Neural progenitor cell (in vitro differentiated cells): ENCODE data around the gene FREM1. TPM values are rescaled to one million over a fixed set of nuclear protein-coding genes. Genes with fewer than 3 reads are reported as not detected.

Experiments used
- DNase-seq: peaks from one replicate; pipeline ENCODE4 v3.0.0-alpha.2; 2016; ENCODE audit warnings: low spot score
- H2AFZ ChIP-seq: fragments of 200-600 bp; sonication (generic); replicated peaks from 2 replicates; pipeline ENCODE4 v1.6.1; 2016; ENCODE audit warnings: antibody characterized with exemption
- H3F3A ChIP-seq: fragments of 200-600 bp; sonication (generic); 2 replicates; pipeline ENCODE4 v1.6.1; 2016; ENCODE audit warnings: antibody characterized with exemption, low read depth
- H3K27ac ChIP-seq: fragments of 200-600 bp; sonication (generic); 2 replicates; pipeline ENCODE4 v1.5.1; 2016; ENCODE audit warnings: mild to moderate bottlenecking
- H3K27me3 ChIP-seq: fragments of 200-600 bp; sonication (generic); 2 replicates; pipeline ENCODE4 v1.6.1; 2016; ENCODE audit warnings: mild to moderate bottlenecking, moderate library complexity
- H3K36me3 ChIP-seq: fragments of 200-600 bp; sonication (generic); 2 replicates; pipeline ENCODE4 v1.5.1; 2016
- H3K4me1 ChIP-seq: fragments of 200-600 bp; sonication (generic); 2 replicates; pipeline ENCODE4 v1.6.1; 2016; ENCODE audit warnings: mixed run types
- H3K4me2 ChIP-seq: fragments of 200-600 bp; sonication (generic); 2 replicates; pipeline ENCODE4 v1.6.1; 2016
- H3K4me3 ChIP-seq: fragments of 200-600 bp; sonication (generic); 2 replicates; pipeline ENCODE4 v1.5.1; 2016
- H3K79me2 ChIP-seq: fragments of 200-600 bp; sonication (generic); 2 replicates; pipeline ENCODE4 v1.6.1; 2016; ENCODE audit warnings: low read depth
- H3K9ac ChIP-seq: fragments of 200-600 bp; sonication (generic); 2 replicates; pipeline ENCODE4 v1.6.1; 2016
- H3K9me3 ChIP-seq: fragments of 200-600 bp; sonication (generic); 2 replicates; pipeline ENCODE4 v1.5.1; 2016; ENCODE audit warnings: low read depth
- H4K20me1 ChIP-seq: fragments of 200-600 bp; sonication (generic); 2 replicates; pipeline ENCODE4 v1.6.1; 2016; ENCODE audit warnings: low read depth
- H3K27ac Mint-ChIP-seq: 3 replicates; pipeline ENCODE4 v1.8.0; 2021; ENCODE audit warnings: mixed read lengths
- H3K27me3 Mint-ChIP-seq: 2 replicates; pipeline ENCODE4 v1.8.0; 2022; ENCODE audit warnings: low read depth, mild to moderate bottlenecking, inconsistent platforms, moderate library complexity, mixed read lengths; ENCODE audit not compliant: insufficient read depth
- H3K36me3 Mint-ChIP-seq: 3 replicates; pipeline ENCODE4 v1.8.0; 2021; ENCODE audit warnings: mixed read lengths
- H3K4me1 Mint-ChIP-seq: 3 replicates; pipeline ENCODE4 v1.8.0; 2021; ENCODE audit warnings: mixed read lengths
- H3K4me3 Mint-ChIP-seq: 3 replicates; pipeline ENCODE4 v1.8.0; 2021; ENCODE audit warnings: mild to moderate bottlenecking, moderate library complexity, mixed read lengths
- H3K9me3 Mint-ChIP-seq: 3 replicates; pipeline ENCODE4 v1.8.0; 2020; ENCODE audit warnings: mixed read lengths
- CTCF ChIP-seq: fragments of 200-600 bp; sonication (generic); IDR thresholded peaks from 2 replicates; pipeline ENCODE4 v1.5.1; 2017; ENCODE audit warnings: antibody characterized with exemption, mild to moderate bottlenecking
- EZH2 ChIP-seq: fragments of 200-600 bp; sonication (generic); IDR thresholded peaks from 2 replicates; pipeline ENCODE4 v1.6.1; 2017; ENCODE audit warnings: antibody characterized with exemption, mild to moderate bottlenecking, moderate library complexity
- EZH2phosphoT487 ChIP-seq: fragments of 200-600 bp; sonication (generic); IDR thresholded peaks from 2 replicates; pipeline ENCODE4 v1.6.1; 2017; ENCODE audit warnings: antibody characterized with exemption
- total RNA-seq: library from RNA; depleted of rRNA; stranded (reverse); fragments of >200 nt; gene quantifications from 2 replicates; pipeline ENCODE4 v1.2.3, GENCODE V29; 2015; ENCODE audit warnings: low replicate concordance

The FREM1 gene
- total RNA-seq, 1 donor from 2014 or later = 1.2 TPM

- H3K27ac Mint-ChIP-seq = no peak overlapping the region
- DNase-seq = no peak
- Histone ChIP-seq H3K4me3 (no peak overlapping the region), H3K27ac (no peak overlapping the region), H3K9me3 (no peaks in the 10 kb centered on the region), H3F3A (no peaks in the 10 kb centered on the region), H3K9ac (no peak overlapping the region), H3K4me1 (peaks cover 13% of the 10 kb centered on the region), H2AFZ (no peak overlapping the region), H3K4me2 (no peak overlapping the region), H3K36me3 (no peaks in the 10 kb centered on the region), H3K27me3 (no peaks in the 10 kb centered on the region), H4K20me1 (no peaks in the 10 kb centered on the region), H3K79me2 (no peaks in the 10 kb centered on the region)
- no peaks in the 10 kb centered on the region for H3K27me3 Mint-ChIP-seq
- H3K36me3 Mint-ChIP-seq = peaks cover 29% of the 10 kb centered on the region
- no peak for TF ChIP-seq EZH2phosphoT487
- TF ChIP-seq EZH2 = no peak
- no peak for TF ChIP-seq CTCF
- H3K4me1 Mint-ChIP-seq = peaks cover 19% of the 10 kb centered on the region
- H3K4me3 Mint-ChIP-seq = no peak overlapping the region
- no peaks in the 10 kb centered on the region for H3K9me3 Mint-ChIP-seq
Observed at GRCh38 chr9:14750821-14751220, 159.4 kb downstream of the FREM1 start.

- Histone ChIP-seq H3F3A (no peaks in the 10 kb centered on the region), H3K4me2 (peak overlapping the region; percentile 61), H3K9ac (no peak overlapping the region), H3K36me3 (no peaks in the 10 kb centered on the region), H2AFZ (peak overlapping the region; percentile 96), H3K27ac (no peak overlapping the region), H3K4me3 (no peak overlapping the region), H3K9me3 (no peaks in the 10 kb centered on the region), H3K4me1 (peaks cover 13% of the 10 kb centered on the region), H3K27me3 (no peaks in the 10 kb centered on the region), H3K79me2 (no peaks in the 10 kb centered on the region), H4K20me1 (no peaks in the 10 kb centered on the region)
- Mint-ChIP-seq H3K9me3 (peaks cover 2% of the 10 kb centered on the region), H3K4me3 (no peak overlapping the region), H3K36me3 (peaks cover 33% of the 10 kb centered on the region), H3K27me3 (no peaks in the 10 kb centered on the region), H3K4me1 (peaks cover 19% of the 10 kb centered on the region), H3K27ac (no peak overlapping the region)
- DNase-seq = peak; percentile 9
- TF ChIP-seq CTCF = no peak
- TF ChIP-seq EZH2 = no peak
- no peak for TF ChIP-seq EZH2phosphoT487
Observed at GRCh38 chr9:14749741-14750211, 160.5 kb downstream of the FREM1 start.

- Histone ChIP-seq H3K79me2 (no peaks in the 10 kb centered on the region), H4K20me1 (no peaks in the 10 kb centered on the region), H3K27me3 (no peaks in the 10 kb centered on the region), H3K4me2 (no peak overlapping the region), H3K9ac (no peak overlapping the region), H3K4me1 (peaks cover 13% of the 10 kb centered on the region), H2AFZ (no peak overlapping the region), H3F3A (no peaks in the 10 kb centered on the region), H3K27ac (no peak overlapping the region), H3K4me3 (no peak overlapping the region), H3K9me3 (no peaks in the 10 kb centered on the region), H3K36me3 (no peaks in the 10 kb centered on the region)
- H3K36me3 Mint-ChIP-seq = peaks cover 39% of the 10 kb centered on the region
- no peak overlapping the region for H3K4me3 Mint-ChIP-seq
- no peaks in the 10 kb centered on the region for H3K27me3 Mint-ChIP-seq
- no peak for TF ChIP-seq CTCF
- no peak for DNase-seq
- H3K9me3 Mint-ChIP-seq = peaks cover 3% of the 10 kb centered on the region
- no peak overlapping the region for H3K27ac Mint-ChIP-seq
- peaks cover 19% of the 10 kb centered on the region for H3K4me1 Mint-ChIP-seq
Observed at GRCh38 chr9:14748373-14748772, 161.9 kb downstream of the FREM1 start.
